Thyroid gland (tissue), 4 donors: ENCODE results near the gene HDDC3. TPM values are rescaled to one million over a fixed set of nuclear protein-coding genes. Genes with fewer than 3 reads are reported as not detected.

Source experiments
- DNase-seq, 2 donors: peaks; one replicate each; pipeline ENCODE4 v3.0.0-alpha.2; 2019
- H3K27ac ChIP-seq, 3 donors: fragments of 200-600 bp; sonication (generic); 1 replicate in 2 of 3; 2 replicates in 1 of 3; pipeline ENCODE4 v1.5.1; 2016 to 2019; ENCODE audit warnings: mild to moderate bottlenecking in 1 of 3, moderate library complexity in 1 of 3
- H3K27me3 ChIP-seq: fragments of 200-600 bp; sonication (generic); one replicate; pipeline ENCODE4 v1.5.1; 2019
- H3K36me3 ChIP-seq, 2 donors: fragments of 200-600 bp; sonication (generic); one replicate each; pipeline ENCODE4 v1.5.1; 2016 to 2019
- H3K4me1 ChIP-seq, 2 donors: fragments of 200-600 bp; sonication (generic); one replicate each; pipeline ENCODE4 v1.5.1; 2017 to 2019
- H3K4me3 ChIP-seq, 3 donors: fragments of 200-600 bp; sonication (generic); replicated peaks in 1 of 3; 1 replicate in 2 of 3; 2 replicates in 1 of 3; pipeline ENCODE4 v1.5.1; 2016; ENCODE audit warnings: mild to moderate bottlenecking in 1 of 3
- H3K9me3 ChIP-seq: fragments of 200-600 bp; sonication (generic); one replicate; pipeline ENCODE4 v1.5.1; 2017
- CTCF ChIP-seq, 6 experiments: fragments of 200-600 bp in 3 of 6; fragments of 450-650 bp in 3 of 6; sonication (generic) in 3 of 6; IDR thresholded peaks; one replicate each; pipeline ENCODE4 v1.5.1; 2016 to 2019; ENCODE audit warnings: antibody characterized with exemption in 6 of 6, mild to moderate bottlenecking in 2 of 6, inconsistent platforms in 1 of 6, moderate library complexity in 1 of 6
- POLR2A ChIP-seq, 2 donors: fragments of 450-650 bp; IDR thresholded peaks; one replicate each; pipeline ENCODE4 v1.6.1; 2017; ENCODE audit warnings: antibody characterized with exemption in 2 of 2, mild to moderate bottlenecking in 2 of 2, moderate library complexity in 1 of 2
- WGBS, 2 donors: methylation state at CpG; one replicate each; pipeline ENCODE4 v1.1.5; 2017; 5-methylcytosine and 5-hydroxymethylcytosine counted together
- intact Hi-C: fragments of 100-400 bp; cut with DNase I; formaldehyde crosslinking; loops from one replicate; pipeline ENCODE4 v1.15.1; 2023
- total RNA-seq, 4 donors: library from RNA; depleted of rRNA; stranded (reverse); fragments of >200 nt; gene quantifications; one replicate each; pipeline ENCODE4 v1.2.3, GENCODE V29; 2016

The HDDC3 gene
- total RNA-seq, 4 donors from 2014 or later = 13.3 to 25.7 (median 18.0) TPM

GRCh38 chr15:90904746-90905145, 27.6 kb downstream of the HDDC3 start:
- TF ChIP-seq POLR2A (IDR thresholded peaks at IDR 0.05) (no peak), CTCF (IDR thresholded peaks at IDR 0.05) (no peak)
- Histone ChIP-seq H3K27ac (no peak overlapping the region), H3K36me3 (peaks cover 34 to 38% of the 10 kb centered on the region in 2 donors), H3K4me1 (peaks cover 12 to 15% of the 10 kb centered on the region in 2 donors), H3K9me3 (no peaks in the 10 kb centered on the region), H3K27me3 (no peaks in the 10 kb centered on the region), H3K4me3 (no peak overlapping the region)
- DNase-seq = no peak
- WGBS, 2 donors = 93 to 96% methylated on average over 9 of the region's 9 CpGs
- intact Hi-C loops = no loop called here

DNA sequence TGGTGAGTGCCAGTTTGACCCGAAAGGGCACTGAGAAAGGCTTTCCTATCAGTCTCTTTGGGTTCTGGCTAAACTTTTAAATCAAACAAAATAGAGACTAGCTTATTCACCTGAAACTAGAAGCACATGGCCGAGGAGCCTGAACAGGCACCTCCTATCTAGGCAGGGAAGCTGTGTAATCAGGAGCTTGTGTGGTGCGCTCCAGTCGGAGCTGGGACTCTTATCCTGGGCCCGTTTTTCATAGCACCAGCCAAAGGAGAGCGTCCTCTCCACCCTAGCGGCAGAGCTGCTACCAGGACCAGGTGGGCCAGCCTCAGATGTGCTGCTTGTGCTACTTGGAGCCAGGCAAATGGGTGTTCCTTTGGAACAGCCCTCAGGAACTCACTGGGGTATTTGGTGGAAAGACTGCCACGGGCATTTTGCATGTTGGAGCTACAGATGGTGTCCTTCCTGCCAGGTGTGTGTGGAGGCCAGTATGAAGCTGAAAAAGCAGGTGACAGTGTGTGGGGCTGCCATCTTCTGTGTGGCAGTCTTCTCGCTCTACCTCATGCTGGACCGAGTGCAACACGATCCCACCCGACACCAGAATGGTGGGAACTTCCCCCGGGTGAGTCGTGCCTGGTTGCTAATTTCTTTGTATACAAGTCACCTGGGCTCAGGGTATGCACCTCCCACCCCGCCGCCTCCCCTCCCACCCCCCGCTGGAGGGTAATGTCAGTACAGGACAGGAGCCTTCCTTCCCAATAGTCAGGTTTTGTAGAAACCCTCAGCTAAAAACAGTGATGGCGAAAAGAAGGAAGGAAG, 28.4 kb downstream of the HDDC3 start:
- intact Hi-C loops = no loop called here
- WGBS, 2 donors = 60 to 65% methylated on average over 11 to 18 of the region's 18 CpGs
- Histone ChIP-seq H3K27ac (peak overlapping the region; percentile 48 to 91 (median 82)), H3K4me1 (peaks cover 12 to 15% of the 10 kb centered on the region in 2 donors), H3K4me3 (peak overlapping the region in 2 of 3 donors; percentile 19 to 62), H3K36me3 (peaks cover 28 to 30% of the 10 kb centered on the region in 2 donors), H3K27me3 (no peaks in the 10 kb centered on the region), H3K9me3 (no peaks in the 10 kb centered on the region)
- no peak for TF ChIP-seq CTCF (IDR thresholded peaks at IDR 0.05)
- no peak for TF ChIP-seq POLR2A (IDR thresholded peaks at IDR 0.05)
- peak; percentile 40 to 45 for DNase-seq

- intact Hi-C loops = no loop called here
These were observed 29.3 kb downstream of the HDDC3 start, which contains the start of gene MAN2A2 for GRCh38 chr15:90902840-90903732. TSS of gene MAN2A2 (plus strand) at chr15:90903302. CDS start at chr15:90904208, 906 bp downstream.

GRCh38 chr15:90902040-90902839, 30.1 kb downstream of the HDDC3 start:
- Histone ChIP-seq H3K4me1 (peaks cover 12 to 15% of the 10 kb centered on the region in 2 donors), H3K27me3 (no peaks in the 10 kb centered on the region), H3K27ac (peak overlapping the region; percentile 86 to 96 (median 90)), H3K9me3 (no peaks in the 10 kb centered on the region), H3K36me3 (peaks cover 21 to 22% of the 10 kb centered on the region in 2 donors), H3K4me3 (peak overlapping the region in 2 of 3 donors; percentile 5 to 28)
- WGBS, 2 donors = 0% methylated on average over 10 to 24 of the region's 71 CpGs
- peak; percentile 79 to 80 for DNase-seq
- intact Hi-C loops = no loop called here
- peak; percentile 22 to 79 (median 66) for TF ChIP-seq CTCF (IDR thresholded peaks at IDR 0.05)
- peak in 1 of 2 donors; percentile 70 for TF ChIP-seq POLR2A (IDR thresholded peaks at IDR 0.05)

More at GRCh38 chr15:90902840-90903732, 29.3 kb downstream of the HDDC3 start, which contains the start of gene MAN2A2:
- Histone ChIP-seq H3K36me3 (peaks cover 26 to 28% of the 10 kb centered on the region in 2 donors), H3K9me3 (no peaks in the 10 kb centered on the region), H3K27me3 (no peaks in the 10 kb centered on the region), H3K4me1 (peaks cover 12 to 15% of the 10 kb centered on the region in 2 donors), H3K27ac (peak within 1 kb of the TSS; percentile 90 to 96 (median 91)), H3K4me3 (peak within 1 kb of the TSS; percentile 19 to 62 (median 20))
- peak; percentile 87 to 88 for DNase-seq
- 1 to 3% methylated on average over 11 to 34 of the region's 81 CpGs for WGBS, 2 donors
- TF ChIP-seq POLR2A (IDR thresholded peaks at IDR 0.05) = peak in 1 of 2 donors; percentile 46
- TF ChIP-seq CTCF (IDR thresholded peaks at IDR 0.05) = no peak
